Neuronal stem cell (in vitro differentiated cells): ENCODE measurements around the gene PLEKHM1.
"Not testable (repeated sequence)": the region's sequence is repeated elsewhere in the genome, so short reads cannot be mapped to it uniquely, and the experiment has no call there.

ENCODE experiments used
- DNase-seq: peaks from one replicate; pipeline ENCODE4 v3.0.0-alpha.2; 2013; ENCODE audit warnings: low spot score
- H2AFZ ChIP-seq: one replicate; pipeline ENCODE4 v1.6.1; 2013; ENCODE audit warnings: mild to moderate bottlenecking, low read length, inconsistent platforms
- H2AK5ac ChIP-seq: 2 replicates; pipeline ENCODE4 v1.6.1; 2013; ENCODE audit warnings: low read depth, mild to moderate bottlenecking, inconsistent platforms, low read length, moderate library complexity, mixed read lengths
- H2BK120ac ChIP-seq: 2 replicates; pipeline ENCODE4 v1.6.1; 2013; ENCODE audit warnings: low read depth, mild to moderate bottlenecking, inconsistent platforms, low read length, moderate library complexity, mixed read lengths
- H2BK12ac ChIP-seq: one replicate; pipeline ENCODE4 v1.6.1; 2013; ENCODE audit warnings: low read length, inconsistent platforms
- H2BK15ac ChIP-seq: 2 replicates; pipeline ENCODE4 v1.6.1; 2013; ENCODE audit warnings: mild to moderate bottlenecking, low read length, inconsistent platforms, mixed read lengths
- H2BK5ac ChIP-seq: one replicate; pipeline ENCODE4 v1.6.1; 2013; ENCODE audit warnings: inconsistent platforms, mild to moderate bottlenecking, low read length, moderate library complexity
- H3K14ac ChIP-seq: one replicate; pipeline ENCODE4 v1.6.1; 2013; ENCODE audit warnings: low read length, inconsistent platforms
- H3K18ac ChIP-seq: 2 replicates; pipeline ENCODE4 v1.6.1; 2013; ENCODE audit warnings: low read length, inconsistent platforms
- H3K23ac ChIP-seq: 2 replicates; pipeline ENCODE4 v1.6.1; 2013; ENCODE audit warnings: low read depth, mild to moderate bottlenecking, mixed read lengths, low read length, inconsistent platforms; ENCODE audit not compliant: poor library complexity
- H3K27ac ChIP-seq: replicated peaks from 3 replicates; pipeline ENCODE4 v1.5.1; 2013; ENCODE audit warnings: low read length, inconsistent platforms
- H3K27me3 ChIP-seq, 3 experiments: 2 replicates each; pipeline ENCODE4 v1.6.1; 2013; ENCODE audit warnings: low read length in 3 of 3, mild to moderate bottlenecking in 2 of 3, inconsistent platforms in 1 of 3, low read depth in 1 of 3, mixed read lengths in 1 of 3, moderate library complexity in 1 of 3; ENCODE audit not compliant: control insufficient read depth in 3 of 3, insufficient read depth in 3 of 3
- H3K36me3 ChIP-seq, 2 donors: replicated peaks in 1 of 2; 2 replicates each; pipeline ENCODE4 v1.6.1; 2013; ENCODE audit warnings: low read length in 2 of 2; ENCODE audit not compliant: control insufficient read depth in 2 of 2, insufficient read depth in 2 of 2
- H3K4ac ChIP-seq: 2 replicates; pipeline ENCODE4 v1.6.1; 2013; ENCODE audit warnings: inconsistent platforms, mild to moderate bottlenecking, low read length, moderate library complexity
- H3K4me1 ChIP-seq, 2 donors: 1 replicate in 1 of 2; 2 replicates in 1 of 2; pipeline ENCODE4 v1.6.1; 2013; ENCODE audit warnings: low read length in 2 of 2, low read depth in 1 of 2; ENCODE audit not compliant: control insufficient read depth in 2 of 2, insufficient read depth in 1 of 2
- H3K4me2 ChIP-seq: one replicate; pipeline ENCODE4 v1.6.1; 2013; ENCODE audit warnings: mild to moderate bottlenecking, low read length, inconsistent platforms; ENCODE audit not compliant: insufficient read depth, poor library complexity, severe bottlenecking
- H3K4me3 ChIP-seq, 2 donors: 2 replicates each; pipeline ENCODE4 v1.5.1; 2013; ENCODE audit warnings: low read length in 2 of 2, mild to moderate bottlenecking in 2 of 2, inconsistent platforms in 1 of 2, moderate library complexity in 1 of 2
- H3K79me1 ChIP-seq: one replicate; pipeline ENCODE4 v1.6.1; 2013; ENCODE audit warnings: low read depth, mild to moderate bottlenecking, inconsistent platforms, low read length, moderate library complexity
- H3K9ac ChIP-seq: one replicate; pipeline ENCODE4 v1.6.1; 2013; ENCODE audit warnings: mild to moderate bottlenecking, low read depth, low read length, inconsistent platforms; ENCODE audit not compliant: poor library complexity
- H3K9me3 ChIP-seq, 2 donors: replicated peaks in 1 of 2; 2 replicates each; pipeline versions ENCODE3 to v1.6.1; 2013; ENCODE audit warnings: low read length in 2 of 2, mild to moderate bottlenecking in 2 of 2, inconsistent platforms in 1 of 2, low read depth in 1 of 2, mixed read lengths in 1 of 2, moderate library complexity in 1 of 2; ENCODE audit not compliant: control insufficient read depth in 2 of 2, insufficient read depth in 1 of 2
- H4K8ac ChIP-seq: one replicate; pipeline ENCODE4 v1.6.1; 2013; ENCODE audit warnings: low read depth, mild to moderate bottlenecking, inconsistent platforms, low read length, moderate library complexity
- H4K91ac ChIP-seq: one replicate; pipeline ENCODE4 v1.6.1; 2013; ENCODE audit warnings: low read length, low read depth, mild to moderate bottlenecking, inconsistent platforms; ENCODE audit not compliant: poor library complexity
- WGBS, 2 donors: extraction: QIAGEN DNeasy Blood & Tissue Kit; methylation state at CpG; one replicate each; pipeline ENCODE4 v1.1.7; 2013; ENCODE audit warnings: missing lambda C conversion rate in 2 of 2, mixed read lengths in 1 of 2; ENCODE audit not compliant: insufficient read length in 2 of 2, insufficient replicate concordance in 1 of 2; ENCODE audit errors: extremely low coverage in 2 of 2; 5-methylcytosine and 5-hydroxymethylcytosine counted together

Gene PLEKHM1

DNA sequence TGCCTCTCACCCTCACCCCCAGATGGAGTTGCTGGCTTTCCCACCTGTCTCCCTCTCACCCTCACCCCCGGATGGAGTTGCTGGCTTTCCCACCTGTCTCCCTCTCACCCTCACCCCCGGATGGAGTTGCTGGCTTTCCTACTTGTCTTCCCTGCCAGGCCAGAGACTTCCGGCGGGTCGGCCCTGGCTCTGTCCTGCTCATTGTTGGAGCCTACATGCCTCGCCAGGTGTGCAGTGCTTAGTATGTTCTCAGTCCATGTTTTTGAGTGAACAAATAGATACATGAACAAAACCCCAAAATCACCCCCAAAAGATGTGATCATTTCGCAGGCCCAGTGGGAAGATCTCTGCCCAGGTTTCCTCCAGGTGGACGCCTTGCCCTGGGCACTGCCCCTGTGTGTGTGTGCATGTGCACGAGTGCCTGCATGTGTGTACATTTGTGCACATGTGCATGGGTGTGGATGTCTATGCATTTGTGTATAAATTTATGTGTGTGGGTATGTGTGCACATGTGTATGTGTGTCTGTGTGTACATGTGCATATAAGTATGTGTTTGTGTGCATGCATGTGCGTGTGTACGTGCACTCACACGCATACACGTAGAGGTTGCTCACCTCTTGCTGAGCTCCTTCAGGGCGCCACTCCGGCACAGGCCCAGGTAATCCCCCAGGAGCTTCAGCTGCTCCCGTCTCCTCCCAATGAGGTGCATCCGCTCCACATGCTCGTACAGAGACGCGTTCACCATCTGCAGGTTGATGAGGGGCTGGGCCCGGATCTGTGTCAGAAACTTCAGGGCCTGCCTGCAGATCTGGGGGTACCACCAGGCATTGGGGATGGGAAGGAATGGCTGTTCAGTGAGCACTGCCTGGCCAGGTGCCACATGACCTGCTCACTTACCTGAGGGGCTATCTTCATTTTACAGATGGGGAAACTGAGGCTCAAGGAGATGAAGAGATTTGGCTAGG is 45.4 kb downstream of the PLEKHM1 start:
- not testable (repeated sequence) for H3K23ac ChIP-seq, H3K4me3 ChIP-seq, H3K27ac ChIP-seq, H4K91ac ChIP-seq, H3K9me3 ChIP-seq, H4K8ac ChIP-seq, H2AFZ ChIP-seq, H2BK15ac ChIP-seq, H3K18ac ChIP-seq, H3K14ac ChIP-seq, H3K79me1 ChIP-seq, H3K27me3 ChIP-seq, H3K4ac ChIP-seq, H2BK12ac ChIP-seq, H3K36me3 ChIP-seq, H3K4me1 ChIP-seq, H2BK120ac ChIP-seq, DNase-seq, H2AK5ac ChIP-seq, H3K4me2 ChIP-seq, H2BK5ac ChIP-seq, H3K9ac ChIP-seq
- whole genome bisulfite sequencing, 2 donors, result no CpG with 5 or more reads among the region's 21 CpGs

GRCh38 chr17:45444301-45444700 is 46.2 kb downstream of the PLEKHM1 start:
- not testable (repeated sequence) for H3K27ac ChIP-seq, H3K18ac ChIP-seq, DNase-seq, H3K36me3 ChIP-seq, H2BK5ac ChIP-seq, H2BK120ac ChIP-seq, H3K14ac ChIP-seq, H3K4ac ChIP-seq, H2AFZ ChIP-seq, H4K8ac ChIP-seq, H3K4me2 ChIP-seq, H3K9me3 ChIP-seq, H3K27me3 ChIP-seq, H3K4me1 ChIP-seq, H3K79me1 ChIP-seq, H3K9ac ChIP-seq, H2AK5ac ChIP-seq, H2BK12ac ChIP-seq, H2BK15ac ChIP-seq, H3K23ac ChIP-seq, H4K91ac ChIP-seq, H3K4me3 ChIP-seq
- WGBS, 2 donors, result no CpG with 5 or more reads among the region's 10 CpGs

- not testable (repeated sequence) for H3K36me3 ChIP-seq, H3K4me3 ChIP-seq, H3K27ac ChIP-seq, H2BK120ac ChIP-seq, H3K14ac ChIP-seq, H3K4ac ChIP-seq, H2AK5ac ChIP-seq, H4K8ac ChIP-seq, H3K23ac ChIP-seq, H3K27me3 ChIP-seq, H3K9me3 ChIP-seq, H3K79me1 ChIP-seq, H3K18ac ChIP-seq, H2AFZ ChIP-seq, H4K91ac ChIP-seq, H2BK12ac ChIP-seq, H3K4me2 ChIP-seq, H3K9ac ChIP-seq, H3K4me1 ChIP-seq, H2BK15ac ChIP-seq, DNase-seq, H2BK5ac ChIP-seq
- WGBS, 2 donors, result no CpG with 5 or more reads among the region's 10 CpGs
These were observed 46.9 kb downstream of the PLEKHM1 start for GRCh38 chr17:45443371-45444260.
